NCI-H1092 (cell line): ENCODE data around the gene KIF5B.
A peak's percentile ranks its signal among the peaks of the same experiment; 100 is the strongest.

Source experiments
- DNase-seq: peaks from one replicate; lab custom pipeline; 2025; lab: John Stamatoyannopoulos, UW

The KIF5B gene

DNA sequence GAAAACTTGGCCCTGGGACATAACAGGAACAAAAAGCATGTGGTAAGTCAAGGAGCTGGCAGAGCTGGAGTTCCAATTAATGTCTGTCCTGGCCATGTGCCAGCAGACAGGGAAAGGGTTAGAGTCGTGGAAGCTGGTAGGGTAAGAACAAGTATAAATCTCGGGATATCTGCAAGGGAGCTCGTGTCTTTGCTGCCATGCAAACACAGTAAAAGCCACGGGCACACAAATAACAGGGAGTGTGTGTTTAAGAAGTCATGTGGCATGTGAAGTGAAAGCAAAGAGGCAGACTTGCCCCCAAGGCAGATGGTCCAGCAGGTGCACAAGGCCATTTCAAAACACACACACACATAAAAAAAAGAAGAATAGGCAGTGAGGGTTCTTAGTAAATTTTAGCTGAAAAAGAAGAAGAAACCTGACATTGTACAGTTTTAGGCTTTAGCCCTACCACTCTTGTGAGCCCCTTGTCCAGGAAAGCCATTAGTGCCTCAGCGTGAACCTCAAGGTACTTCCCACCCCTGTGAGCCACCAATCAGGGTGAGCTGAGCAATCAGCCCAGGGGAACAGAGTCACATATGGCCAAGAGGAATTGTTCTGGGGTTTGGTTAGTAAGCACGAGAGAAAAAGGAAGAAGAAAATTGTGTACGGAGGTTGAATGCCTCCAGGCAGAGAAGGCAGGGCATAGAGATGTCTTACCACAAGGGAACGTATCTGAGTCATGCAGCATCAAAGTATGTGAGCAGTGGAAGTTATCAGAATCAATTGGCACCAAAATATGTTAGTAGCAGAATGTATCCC is 94.7 kb downstream of the KIF5B start:
- DNase-seq, result peak; percentile 30

GRCh38 chr10:31959461-31960173 is 96.6 kb downstream of the KIF5B start:
- no peak for DNase-seq
